GM19025 (cell line): Measurements from ENCODE around the gene RPL10A.

Source experiments
- ATAC-seq: cut with Tn5 transposase; IDR thresholded peaks from one replicate; pipeline ENCODE4 v1.9.1; 2021; ENCODE audit warnings: mild to moderate bottlenecking, low read depth, moderate library complexity; ENCODE audit not compliant: unreplicated experiment

RPL10A gene

GRCh38 chr6:35489995-35490791, 22.0 kb downstream of the RPL10A start:
- no peak for ATAC-seq

- ATAC-seq, result no peak
These were observed 22.8 kb downstream of the RPL10A start for GRCh38 chr6:35490821-35491557.

DNA sequence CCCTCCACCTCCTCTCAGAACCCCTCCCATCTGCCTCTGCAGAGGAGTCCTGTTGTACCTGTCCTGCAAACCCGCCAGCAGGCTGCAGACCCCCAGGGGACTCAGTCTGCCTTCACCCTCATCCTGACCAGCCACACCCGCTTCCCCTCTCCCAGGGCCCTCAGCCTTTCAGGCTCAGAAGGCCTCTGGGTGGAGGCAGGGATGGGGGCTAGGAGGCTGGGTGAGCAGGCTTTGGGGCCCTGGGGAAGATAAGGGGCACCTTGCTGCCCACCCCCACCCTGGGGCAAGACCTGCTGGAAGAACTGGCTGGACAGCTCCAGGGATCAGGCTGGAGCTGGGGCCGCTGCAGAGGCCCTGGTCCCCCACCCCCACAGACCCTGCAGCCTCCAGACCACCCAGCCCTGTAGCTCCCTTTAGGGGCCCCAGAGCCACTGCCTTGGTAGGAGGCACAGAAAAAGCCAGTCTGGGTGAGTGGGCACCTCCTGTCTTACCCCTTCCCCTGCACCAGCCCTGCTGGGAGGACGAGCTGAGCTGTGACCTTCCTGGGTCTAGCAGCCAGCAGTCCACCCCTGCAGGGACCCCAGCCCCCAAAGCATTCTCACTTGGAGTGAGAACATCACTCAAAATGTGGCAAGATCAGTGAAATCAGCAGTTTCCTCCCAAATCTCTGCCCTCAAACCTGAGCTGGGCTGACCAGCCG, 23.5 kb downstream of the RPL10A start:
- no peak for ATAC-seq

- no peak for ATAC-seq
These were observed 24.2 kb downstream of the RPL10A start for GRCh38 chr6:35492258-35492973.

DNA sequence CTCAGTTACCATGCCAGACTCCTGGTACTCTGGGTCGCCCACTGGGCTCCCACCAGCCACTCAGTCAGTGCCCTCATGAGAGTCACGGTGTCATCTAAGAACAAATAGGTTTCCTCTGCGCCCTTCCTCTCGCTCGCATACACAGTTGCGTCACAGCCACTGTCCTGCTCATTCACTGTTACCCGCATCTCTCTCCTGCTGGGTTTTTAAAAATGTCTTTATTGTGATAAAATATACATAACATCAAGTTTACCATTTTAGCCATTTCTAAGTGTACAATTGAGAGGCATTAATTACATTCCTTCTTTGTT, 24.7 kb downstream of the RPL10A start:
- no peak for ATAC-seq

DNA sequence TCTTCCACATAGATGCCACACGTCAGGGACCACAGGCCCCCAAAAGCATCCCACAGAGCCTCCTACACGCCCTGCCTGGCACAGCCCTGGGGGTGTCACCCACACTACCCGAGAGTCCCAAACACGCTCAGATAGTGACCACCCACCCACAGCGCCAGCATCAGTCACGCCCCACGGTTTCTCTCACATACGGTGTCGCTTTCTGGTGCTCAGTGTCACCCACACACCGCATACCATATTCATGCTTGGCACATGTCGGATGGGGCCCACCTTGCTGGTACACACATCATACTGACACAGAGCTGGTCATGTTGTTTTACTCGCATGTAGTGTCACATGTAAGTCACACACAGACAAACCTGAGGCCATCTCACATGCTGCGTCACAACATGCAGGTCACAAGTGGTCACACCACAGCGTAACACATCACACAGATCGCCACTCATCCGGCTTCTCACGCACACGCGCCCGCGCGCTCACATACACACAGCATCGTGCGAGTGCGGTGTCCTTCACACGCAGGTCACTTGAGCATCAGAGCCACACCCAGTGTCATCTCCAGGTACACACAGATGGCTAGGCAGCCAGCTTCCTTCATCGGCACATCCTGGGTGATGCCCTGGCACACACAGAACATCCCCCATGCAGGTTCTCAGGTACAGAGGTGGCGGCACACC, 25.2 kb downstream of the RPL10A start:
- no peak for ATAC-seq

GRCh38 chr6:35494161-35494563, 26.0 kb downstream of the RPL10A start:
- ATAC-seq, result no peak

- ATAC-seq, result no peak
These were observed 27.2 kb downstream of the RPL10A start for GRCh38 chr6:35495258-35496035.

DNA sequence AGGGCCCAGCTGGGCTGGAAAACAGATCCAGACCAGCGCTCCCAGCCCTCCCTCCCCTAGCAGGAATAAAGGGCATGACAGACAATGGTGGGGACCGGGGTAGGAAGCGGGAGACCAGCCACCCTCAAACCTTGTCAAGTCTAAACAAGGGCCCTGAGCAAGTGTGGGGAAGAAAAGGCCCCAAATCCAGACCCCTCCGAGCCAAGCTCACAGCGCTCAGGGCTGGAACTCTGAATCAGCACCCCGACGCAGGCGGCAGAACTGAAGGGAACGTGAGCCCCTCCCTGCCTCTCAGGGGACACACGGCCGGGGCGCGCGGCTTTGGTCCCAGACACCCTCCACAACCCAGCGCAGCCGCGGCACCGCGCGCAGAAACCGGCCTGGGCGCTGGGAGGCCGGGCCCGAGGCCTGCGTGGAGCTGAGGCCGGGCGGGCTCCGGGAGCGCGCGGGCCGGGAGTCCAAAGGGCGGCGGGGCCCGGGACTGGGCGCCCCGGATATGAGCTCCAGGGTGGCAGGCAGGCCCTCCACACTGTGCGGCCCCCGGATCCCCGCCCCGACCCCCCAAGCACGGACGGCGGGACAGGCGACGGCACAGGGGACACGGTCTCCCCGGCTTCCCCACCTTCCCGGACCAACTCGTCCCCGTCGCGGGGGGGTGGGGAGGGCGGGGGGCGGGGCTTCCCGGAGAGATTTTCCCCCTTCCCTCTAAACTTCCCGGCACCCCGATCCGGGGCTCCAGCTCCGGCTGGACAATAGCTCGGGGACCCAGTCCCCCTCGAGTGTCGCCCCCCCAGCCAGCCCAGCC, 28.0 kb downstream of the RPL10A start:
- ATAC-seq, result no peak

DNA sequence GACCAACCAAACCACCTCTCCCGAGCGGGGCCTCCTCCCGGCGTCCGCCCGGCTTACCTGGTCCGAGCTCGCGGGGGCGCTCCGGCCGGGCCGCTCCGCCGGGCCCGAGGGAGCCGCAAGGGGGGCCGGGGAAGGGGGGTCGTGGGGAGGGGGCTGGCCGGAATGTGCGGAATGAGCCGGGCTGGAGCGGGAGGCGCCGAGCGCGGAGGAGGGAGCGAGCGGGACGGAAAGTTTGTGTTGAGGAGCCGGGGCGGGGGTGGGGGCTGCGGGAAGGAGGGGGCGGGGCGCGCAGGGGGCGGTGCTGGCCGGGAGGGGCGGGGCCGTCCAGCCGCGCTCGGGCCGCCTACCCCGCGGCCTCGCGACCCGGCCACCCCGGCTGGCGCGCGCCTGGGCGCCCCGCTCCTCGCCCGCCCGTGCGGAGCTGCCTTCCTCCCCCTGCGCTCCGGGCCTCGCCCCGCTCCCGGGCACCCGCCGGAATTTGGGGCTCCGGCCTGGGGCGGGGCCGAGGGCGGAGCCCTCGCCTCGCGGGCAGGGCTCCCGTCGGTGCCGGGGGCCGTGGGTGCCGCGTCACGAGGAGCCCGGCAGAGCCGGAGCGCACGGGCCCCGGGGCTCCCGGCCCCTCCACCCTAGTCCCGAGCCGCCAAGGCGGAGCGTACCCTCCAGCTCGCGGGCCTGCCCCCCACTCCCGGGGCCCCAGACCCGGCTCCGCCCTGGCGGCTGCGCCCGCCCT, 28.8 kb downstream of the RPL10A start, which contains the start of gene TEAD3:
Gene TEAD3, minus strand, starts transcription at position 239 of the 730 bp plus-strand sequence.
- peak; percentile 53 for ATAC-seq

DNA sequence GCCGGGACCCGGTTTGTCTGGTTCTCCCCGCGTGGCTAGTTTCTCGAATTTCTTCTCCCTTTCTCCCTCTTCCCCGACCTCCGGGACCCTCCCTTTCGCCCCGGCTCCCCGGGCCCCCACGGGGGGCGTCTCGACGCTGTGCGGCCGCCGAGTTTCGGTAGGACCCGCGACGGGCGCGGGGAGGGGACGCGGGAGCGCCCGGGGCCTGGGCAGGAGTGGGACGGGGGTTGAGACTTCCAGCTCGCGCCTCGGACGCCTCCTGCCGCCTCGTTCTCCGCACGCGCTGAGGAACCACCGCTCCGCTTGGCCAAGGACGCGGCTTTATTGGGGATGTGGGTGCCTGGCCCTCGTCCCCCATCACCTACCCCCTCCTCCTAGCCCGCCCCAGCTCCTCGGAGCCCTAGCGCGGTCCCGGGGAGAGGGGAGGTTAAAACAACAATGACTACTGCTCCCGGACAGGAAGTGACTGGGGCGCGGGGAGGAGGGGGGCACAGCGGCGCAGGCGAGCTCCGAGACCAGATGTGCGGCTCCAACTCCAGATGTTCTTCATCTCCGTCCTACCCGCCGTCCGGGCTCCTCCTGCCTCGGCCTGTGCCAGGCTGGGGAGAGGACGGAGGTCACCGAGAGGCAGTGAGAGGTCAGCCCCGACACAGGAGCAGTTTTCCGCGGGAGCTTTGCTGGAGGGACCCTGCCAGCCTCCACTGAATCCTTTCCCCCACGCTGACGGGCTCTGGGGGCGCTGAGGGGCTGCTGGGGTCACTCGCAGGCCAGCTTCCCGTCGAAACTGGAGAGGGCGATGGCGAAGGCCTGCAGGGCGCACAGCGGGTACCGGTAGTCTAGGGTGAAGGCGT, 29.6 kb downstream of the RPL10A start:
- ATAC-seq, result no peak

GRCh38 chr6:35498422-35499067, 30.3 kb downstream of the RPL10A start:
- no peak for ATAC-seq

GRCh38 chr6:35499372-35499771, 31.2 kb downstream of the RPL10A start:
- ATAC-seq, result no peak

DNA sequence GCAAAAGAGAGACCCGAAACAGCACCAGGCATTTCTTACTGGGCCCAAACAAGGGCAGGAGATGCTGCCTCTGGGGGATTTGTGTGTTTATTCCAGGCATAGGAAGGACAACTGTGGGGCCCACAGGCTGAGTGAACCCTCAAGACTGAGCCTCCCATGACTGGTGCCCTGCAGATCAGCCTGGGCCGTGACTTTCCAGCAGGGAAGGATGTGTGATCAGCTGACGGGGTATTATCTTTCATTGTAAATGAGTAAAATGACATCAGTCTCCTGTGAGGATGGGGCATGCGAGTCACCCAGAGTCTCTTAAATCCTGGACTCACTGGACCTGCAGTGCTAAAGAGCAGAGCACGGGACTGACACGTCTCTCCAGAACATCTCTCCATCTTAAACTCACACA, 32.6 kb downstream of the RPL10A start:
- ATAC-seq, result no peak

- no peak for ATAC-seq
These were observed 33.6 kb downstream of the RPL10A start for GRCh38 chr6:35501784-35502183.

DNA sequence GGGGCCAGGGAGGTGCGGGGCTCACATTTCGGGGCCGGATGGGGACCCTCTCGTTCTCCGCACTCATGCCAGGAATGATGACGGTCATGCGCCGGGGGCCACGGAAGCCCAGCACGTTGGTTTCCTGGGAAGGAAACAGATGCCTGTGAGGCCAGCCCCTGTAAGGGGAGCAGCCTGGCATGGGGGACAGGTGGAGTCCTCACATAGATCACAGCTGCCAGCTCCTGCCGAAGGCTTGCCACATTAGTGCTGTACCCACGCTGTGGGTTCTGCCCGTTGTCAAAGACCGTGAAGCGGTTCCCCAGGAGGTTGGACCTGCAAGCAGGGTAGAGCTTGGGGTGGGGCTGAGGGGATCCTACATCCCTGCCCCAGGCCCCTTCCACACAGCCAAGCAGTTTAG, 35.3 kb downstream of the RPL10A start:
- no peak for ATAC-seq

DNA sequence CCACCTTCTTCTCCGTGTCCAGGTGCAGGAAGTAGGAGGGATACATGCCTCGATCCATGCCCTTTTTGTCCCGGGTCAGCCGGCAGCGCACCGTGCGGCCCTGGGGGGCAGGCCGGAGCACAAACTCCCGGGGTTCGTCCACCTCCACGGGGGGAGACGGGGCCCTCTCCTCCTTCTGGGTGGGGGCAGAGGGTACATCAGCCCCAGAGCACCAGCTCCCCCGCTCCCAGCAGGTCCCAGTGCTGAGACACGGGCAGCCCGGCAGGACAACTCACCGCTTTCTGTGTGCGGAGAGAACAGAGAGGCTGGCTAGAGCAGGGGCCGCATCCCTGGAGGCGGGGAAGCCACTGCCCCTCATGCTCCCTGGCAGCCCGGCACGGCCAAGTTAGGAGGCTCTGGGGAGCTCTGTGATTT, 37.8 kb downstream of the RPL10A start:
- ATAC-seq, result no peak
